GM12891 (cell line): ENCODE data around the gene TXNRD3.
"Not testable (repeated sequence)": the region's sequence is repeated elsewhere in the genome, so short reads cannot be mapped to it uniquely, and the experiment has no call there.

Experiments
- DNase-seq: peaks from one replicate; pipeline ENCODE4 v3.0.0; 2011; ENCODE audit warnings: low spot score; ENCODE audit not compliant: insufficient read length
- FAIRE-seq: peaks from 2 replicates; lab custom pipeline; 2011; peaks lifted over from hg19 to GRCh38; lab: Jason Lieb, UNC
- PAX5 ChIP-seq: IDR thresholded peaks from 2 replicates; pipeline ENCODE4 v1.6.1; 2011; ENCODE audit warnings: low read length, moderate library complexity, mild to moderate bottlenecking; ENCODE audit not compliant: insufficient read depth, severe bottlenecking
- POLR2A ChIP-seq: IDR thresholded peaks from 2 replicates; pipeline ENCODE4 v1.6.1; 2011; ENCODE audit warnings: low read depth, low read length, control low read depth
- POLR2AphosphoS5 ChIP-seq: IDR thresholded peaks from 2 replicates; pipeline ENCODE4 v1.6.1; 2011; ENCODE audit warnings: low read depth, low read length, control low read depth
- POU2F2 ChIP-seq: IDR thresholded peaks from 2 replicates; pipeline ENCODE4 v1.6.1; 2011; ENCODE audit warnings: low read depth, mild to moderate bottlenecking, control low read depth, low read length, moderate library complexity
- SPI1 ChIP-seq: IDR thresholded peaks from 2 replicates; pipeline ENCODE4 v1.6.1; 2011; ENCODE audit warnings: low read depth, low read length, control low read depth
- TAF1 ChIP-seq: IDR thresholded peaks from 2 replicates; pipeline ENCODE4 v1.6.1; 2011; ENCODE audit warnings: low read depth, low read length, control low read depth

The TXNRD3 gene

DNA sequence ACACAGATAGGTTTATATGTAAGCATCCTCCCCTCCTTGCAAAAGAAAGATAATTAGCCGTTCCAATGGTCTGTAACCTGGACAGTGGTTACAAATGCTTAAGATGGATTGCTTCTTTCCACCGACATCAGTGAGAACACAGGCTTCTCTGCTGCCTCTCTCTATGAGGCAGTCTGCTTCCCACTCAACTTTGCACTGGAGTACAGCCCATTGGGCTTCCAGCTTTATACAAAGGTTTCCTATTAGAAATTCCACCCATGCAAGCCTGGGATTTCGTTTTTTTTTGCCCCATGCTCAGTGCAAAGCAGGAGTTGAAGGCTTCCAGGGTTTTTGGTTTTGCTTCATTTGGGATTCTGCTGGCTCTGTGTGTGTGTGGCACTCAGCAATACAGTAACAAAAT is 48.9 kb downstream of the TXNRD3 start:
- FAIRE-seq, result no peak
- TF ChIP-seq SPI1, result no peak
- TF ChIP-seq PAX5, result no peak
- no peak for TF ChIP-seq POLR2A
- no peak for TF ChIP-seq TAF1
- TF ChIP-seq POU2F2, result no peak
- no peak for TF ChIP-seq POLR2AphosphoS5

DNA sequence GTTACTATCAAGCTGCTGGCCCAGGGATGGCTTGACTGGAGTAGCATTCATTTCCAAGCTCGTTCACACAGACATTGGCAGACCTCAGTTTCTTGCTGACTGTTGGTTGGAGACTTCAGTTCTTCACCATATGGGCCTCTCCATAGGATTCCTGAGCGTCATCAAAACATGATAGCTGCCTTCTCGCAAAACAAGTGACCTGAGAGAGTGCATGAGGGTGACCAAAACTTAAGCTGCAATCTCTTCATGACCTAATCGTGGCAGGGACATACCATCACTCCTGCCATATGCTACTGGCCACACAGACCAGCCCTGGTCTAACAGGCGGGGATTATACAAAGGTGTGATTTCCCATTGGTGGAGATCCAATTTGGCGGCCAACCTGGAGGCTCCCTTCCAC is 50.2 kb downstream of the TXNRD3 start:
- DNase-seq (no peak), FAIRE-seq (no peak)
- TF ChIP-seq TAF1, result no peak
- no peak for TF ChIP-seq POU2F2
- no peak for TF ChIP-seq SPI1
- no peak for TF ChIP-seq PAX5
- TF ChIP-seq POLR2A, result no peak
- no peak for TF ChIP-seq POLR2AphosphoS5

More for the DNA sequence above, 48.9 kb downstream of the TXNRD3 start:
- DNase-seq, result no peak

GRCh38 chr3:126599101-126599500 is 55.8 kb downstream of the TXNRD3 start:
- no peak for DNase-seq
- no peak for TF ChIP-seq PAX5
- TF ChIP-seq POLR2A, result no peak
- no peak for TF ChIP-seq POU2F2
- no peak for TF ChIP-seq POLR2AphosphoS5
- TF ChIP-seq TAF1, result no peak
- no peak for TF ChIP-seq SPI1
- no peak for FAIRE-seq

GRCh38 chr3:126595479-126595878 is 59.4 kb downstream of the TXNRD3 start:
- not testable (repeated sequence) for DNase-seq, FAIRE-seq

GRCh38 chr3:126591515-126591914 is 63.4 kb downstream of the TXNRD3 start:
- not testable (repeated sequence) for FAIRE-seq, DNase-seq

GRCh38 chr3:126582311-126582710 is 72.6 kb downstream of the TXNRD3 start:
- DNase-seq (no peak), FAIRE-seq (no peak)
- TF ChIP-seq POLR2A (no peak), SPI1 (no peak), TAF1 (no peak), POU2F2 (no peak), POLR2AphosphoS5 (no peak), PAX5 (no peak)

- FAIRE-seq (no peak), DNase-seq (no peak)
- no peak for TF ChIP-seq POU2F2
- no peak for TF ChIP-seq PAX5
- no peak for TF ChIP-seq SPI1
- TF ChIP-seq TAF1, result no peak
- TF ChIP-seq POLR2AphosphoS5, result no peak
- no peak for TF ChIP-seq POLR2A
Measured at GRCh38 chr3:126581569-126581968, 73.4 kb downstream of the TXNRD3 start.

DNA sequence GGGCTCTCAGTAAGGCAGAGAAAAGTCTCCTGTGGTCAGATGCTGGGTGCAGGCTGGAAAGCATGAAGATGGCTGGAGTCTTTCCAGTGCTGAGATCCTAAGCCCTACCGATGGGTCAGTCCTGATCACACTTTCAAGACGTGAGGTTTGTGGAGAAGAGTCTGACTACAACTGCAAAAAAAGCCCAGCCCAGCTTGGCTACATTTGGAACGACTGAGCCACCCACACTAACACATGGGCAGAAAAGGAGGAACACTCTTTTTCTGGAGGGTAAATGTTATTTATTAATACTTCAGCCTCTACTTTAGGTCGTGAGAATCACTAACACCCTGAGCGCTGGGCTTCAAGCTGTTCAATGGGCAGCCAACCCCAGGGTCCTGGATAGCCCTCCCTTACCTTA is 74.2 kb downstream of the TXNRD3 start:
- DNase-seq (no peak), FAIRE-seq (no peak)
- no peak for TF ChIP-seq POLR2A
- TF ChIP-seq SPI1, result no peak
- no peak for TF ChIP-seq POLR2AphosphoS5
- TF ChIP-seq TAF1, result no peak
- TF ChIP-seq PAX5, result no peak
- no peak for TF ChIP-seq POU2F2

DNA sequence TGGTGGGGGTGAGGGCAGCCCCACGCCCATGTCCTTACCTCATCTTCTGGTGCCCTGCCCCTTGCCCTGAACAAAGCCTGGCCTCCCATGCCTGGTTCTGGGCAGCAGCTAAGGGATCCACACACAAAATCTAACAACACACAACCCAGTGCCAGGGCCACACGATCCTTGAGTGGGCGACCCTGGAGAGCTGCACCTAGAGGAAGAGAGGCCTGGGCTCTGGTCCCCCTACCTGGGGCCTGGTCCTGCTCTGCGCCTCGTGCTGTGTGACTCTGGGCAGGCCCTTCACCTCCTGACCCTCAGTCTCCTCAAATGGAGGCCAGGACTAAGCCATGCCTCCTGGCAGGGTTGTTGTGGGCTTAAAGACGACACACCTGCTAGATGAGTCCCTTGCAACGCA is 76.2 kb downstream of the TXNRD3 start:
- DNase-seq (no peak), FAIRE-seq (no peak)
- no peak for TF ChIP-seq SPI1
- no peak for TF ChIP-seq PAX5
- no peak for TF ChIP-seq POLR2AphosphoS5
- no peak for TF ChIP-seq POLR2A
- no peak for TF ChIP-seq TAF1
- no peak for TF ChIP-seq POU2F2

GRCh38 chr3:126577261-126577660 is 77.7 kb downstream of the TXNRD3 start:
- DNase-seq (no peak), FAIRE-seq (no peak)
- no peak for TF ChIP-seq POU2F2
- no peak for TF ChIP-seq PAX5
- no peak for TF ChIP-seq POLR2A
- TF ChIP-seq SPI1, result no peak
- no peak for TF ChIP-seq TAF1

- DNase-seq (no peak), FAIRE-seq (no peak)
- TF ChIP-seq SPI1 (no peak), POLR2AphosphoS5 (no peak), POLR2A (no peak), TAF1 (no peak), POU2F2 (no peak), PAX5 (no peak)
Measured at GRCh38 chr3:126573492-126574117, 81.3 kb downstream of the TXNRD3 start.
